Mesodermal cell (in vitro differentiated cells): ENCODE results near the gene PRKAR1B.
"Not testable (repeated sequence)": the region's sequence is repeated elsewhere in the genome, so short reads cannot be mapped to it uniquely, and the experiment has no call there.

Source experiments
- H3K27ac ChIP-seq: 2 replicates; pipeline ENCODE4 v1.7.0; 2013; ENCODE audit warnings: mild to moderate bottlenecking, low read depth, low read length, moderate library complexity; ENCODE audit not compliant: severe bottlenecking
- H3K36me3 ChIP-seq: 2 replicates; pipeline ENCODE4 v1.7.1; 2013; ENCODE audit warnings: mild to moderate bottlenecking, low read length, moderate library complexity; ENCODE audit not compliant: control insufficient read depth, insufficient read depth
- H3K4me1 ChIP-seq: one replicate; pipeline ENCODE4 v1.7.1; 2013; ENCODE audit warnings: mild to moderate bottlenecking, low read length; ENCODE audit not compliant: insufficient read depth, control insufficient read depth, poor library complexity, severe bottlenecking
- H3K4me3 ChIP-seq: 2 replicates; pipeline ENCODE4 v1.7.0; 2013; ENCODE audit warnings: low read length, control low read depth, mild to moderate bottlenecking; ENCODE audit not compliant: insufficient read depth, poor library complexity, severe bottlenecking; ENCODE audit errors: extremely low read depth
- H3K9me3 ChIP-seq: 2 replicates; pipeline ENCODE4 v1.7.1; 2013; ENCODE audit warnings: mild to moderate bottlenecking, low read length, moderate library complexity; ENCODE audit not compliant: control insufficient read depth
- WGBS, 2 experiments: methylation state at CpG; one replicate each; pipeline ENCODE4 v1.1.5; 2013; ENCODE audit warnings: missing lambda C conversion rate in 2 of 2; ENCODE audit not compliant: insufficient coverage in 2 of 2; 5-methylcytosine and 5-hydroxymethylcytosine counted together

PRKAR1B gene

DNA sequence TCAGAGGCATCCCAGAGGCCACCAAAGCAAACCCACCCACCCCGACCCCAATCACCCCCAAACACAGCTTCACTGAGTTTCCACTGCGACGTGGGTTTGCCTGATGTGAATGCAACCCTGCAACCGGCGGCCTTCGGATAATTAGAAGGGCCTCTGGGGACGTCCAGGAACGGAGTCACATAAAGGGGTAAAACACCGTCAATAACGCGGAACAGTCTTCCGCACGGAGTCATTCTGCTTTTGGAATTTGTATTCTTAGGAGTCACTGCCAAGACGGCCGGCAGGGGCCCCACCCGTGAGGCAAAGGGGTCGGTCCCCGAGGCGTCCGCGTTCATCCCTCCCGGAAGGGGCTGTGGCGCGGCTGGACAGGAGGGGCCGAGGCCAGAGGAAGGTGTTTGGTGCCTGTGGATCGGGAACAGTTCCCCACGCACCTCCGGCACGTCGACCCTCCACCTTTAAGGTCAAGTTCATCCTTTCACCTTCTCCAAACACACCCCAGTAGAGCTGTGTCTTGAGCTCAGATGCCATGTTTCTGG is 170.7 kb downstream of the PRKAR1B start:
- H3K4me1 ChIP-seq = no peaks in the 10 kb centered on the region
- H3K4me3 ChIP-seq = no peak overlapping the region
- no peak overlapping the region for H3K27ac ChIP-seq
- 93 to 96% methylated on average over 25 to 26 of the region's 30 CpGs for WGBS, 2 experiments
- H3K36me3 ChIP-seq = no peaks in the 10 kb centered on the region
- H3K9me3 ChIP-seq = no peaks in the 10 kb centered on the region

DNA sequence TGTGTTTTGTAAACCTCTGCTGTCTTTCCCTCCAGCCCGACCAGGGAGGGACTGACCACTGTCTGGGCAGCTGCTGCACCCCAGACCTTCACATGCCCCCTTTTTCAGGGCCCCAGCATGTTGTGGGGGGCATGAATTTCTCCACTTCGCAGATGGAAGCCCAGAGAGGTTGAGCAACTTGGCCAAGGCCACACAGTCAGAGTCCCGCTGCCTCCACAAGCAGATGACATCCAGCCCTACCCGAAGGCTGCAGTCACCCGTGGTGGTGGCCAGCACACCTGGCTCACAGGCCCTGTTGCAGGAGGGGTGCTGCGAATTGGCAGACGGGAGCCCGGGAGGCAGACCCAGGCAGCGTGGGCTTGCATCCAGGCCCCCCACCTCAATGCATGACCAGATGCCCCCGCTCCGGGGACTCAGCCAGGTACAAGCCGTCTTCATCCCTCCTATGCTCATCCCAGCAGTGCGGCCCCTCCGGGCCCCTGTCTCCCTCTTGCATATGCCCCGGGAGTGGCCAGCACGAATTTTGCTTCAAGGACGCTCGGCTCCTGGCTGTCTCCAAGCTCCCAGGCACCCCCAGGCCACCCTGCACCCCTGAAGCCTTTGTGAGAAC is 171.4 kb downstream of the PRKAR1B start:
- no peak overlapping the region for H3K27ac ChIP-seq
- H3K36me3 ChIP-seq = no peaks in the 10 kb centered on the region
- WGBS, 2 experiments = 94 to 99% methylated on average over 17 to 18 of the region's 18 CpGs
- no peaks in the 10 kb centered on the region for H3K9me3 ChIP-seq
- H3K4me1 ChIP-seq = no peaks in the 10 kb centered on the region
- H3K4me3 ChIP-seq = no peak overlapping the region

DNA sequence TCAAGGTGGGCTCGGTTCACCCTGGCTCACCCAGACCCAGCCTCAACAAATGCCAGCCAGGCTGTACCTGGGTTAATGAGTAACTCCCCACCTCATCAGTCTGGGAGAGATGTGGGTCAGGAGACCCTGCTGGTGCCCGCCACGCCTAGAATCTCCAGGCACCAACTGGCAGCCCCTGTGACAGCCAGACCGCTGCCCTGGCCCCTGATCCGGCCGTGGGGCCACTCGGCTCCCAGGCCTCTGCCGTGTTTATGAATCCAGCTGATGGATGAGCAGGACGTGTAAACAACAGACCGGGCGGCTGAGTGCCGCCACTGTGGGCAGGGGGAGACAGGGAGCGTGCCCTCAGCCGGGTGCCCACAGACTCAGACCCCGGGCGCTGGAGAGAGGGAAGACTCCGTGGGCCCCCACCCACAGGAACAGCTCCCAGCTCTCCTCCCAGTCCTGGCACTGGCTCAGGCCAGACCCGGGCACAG is 173.4 kb downstream of the PRKAR1B start:
- no peak overlapping the region for H3K4me3 ChIP-seq
- H3K4me1 ChIP-seq = no peaks in the 10 kb centered on the region
- H3K9me3 ChIP-seq = no peaks in the 10 kb centered on the region
- H3K27ac ChIP-seq = no peak overlapping the region
- WGBS, 2 experiments = 95 to 97% methylated on average over 14 to 17 of the region's 18 CpGs
- no peaks in the 10 kb centered on the region for H3K36me3 ChIP-seq

DNA sequence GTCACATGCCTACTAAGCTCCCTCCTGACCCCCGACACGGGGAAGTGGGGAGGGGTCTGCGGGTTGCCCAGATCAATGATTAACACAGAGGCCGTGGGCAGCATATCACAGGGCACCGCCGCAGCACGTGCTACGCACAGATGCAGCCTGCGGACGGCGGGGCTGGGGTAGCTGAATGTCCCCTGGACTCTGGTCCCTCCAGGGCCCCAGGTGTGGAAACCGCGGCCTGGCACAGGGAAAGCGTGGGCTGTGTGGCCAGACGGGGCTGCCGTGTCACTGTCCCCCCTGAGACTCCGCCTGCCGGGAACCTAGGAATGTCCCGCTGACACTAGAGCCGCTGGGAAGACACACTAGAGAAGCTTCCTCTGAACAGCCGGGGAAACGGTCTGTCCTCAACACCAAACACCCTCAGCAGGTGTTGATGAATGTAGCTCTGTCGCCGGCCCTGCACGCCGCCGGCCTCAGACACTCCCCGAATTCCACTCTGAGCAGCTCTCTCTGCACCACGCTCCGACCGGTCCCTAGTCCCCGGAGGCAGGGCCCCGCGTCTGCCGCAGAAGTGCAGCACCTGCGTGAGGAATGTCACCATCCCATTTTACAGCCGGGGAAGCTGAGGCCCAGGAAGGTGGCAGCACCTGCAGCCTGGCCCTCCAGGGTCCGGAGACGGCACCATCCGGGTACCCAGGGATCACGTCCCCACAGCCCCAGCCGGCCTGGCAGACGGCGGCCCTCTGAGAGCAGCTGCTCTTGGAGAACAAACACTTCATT is 174.0 kb downstream of the PRKAR1B start:
- H3K36me3 ChIP-seq = no peaks in the 10 kb centered on the region
- H3K4me3 ChIP-seq = no peak overlapping the region
- no peaks in the 10 kb centered on the region for H3K9me3 ChIP-seq
- no peak overlapping the region for H3K27ac ChIP-seq
- no peaks in the 10 kb centered on the region for H3K4me1 ChIP-seq
- WGBS, 2 experiments = 91 to 93% methylated on average over 42 to 44 of the region's 44 CpGs

DNA sequence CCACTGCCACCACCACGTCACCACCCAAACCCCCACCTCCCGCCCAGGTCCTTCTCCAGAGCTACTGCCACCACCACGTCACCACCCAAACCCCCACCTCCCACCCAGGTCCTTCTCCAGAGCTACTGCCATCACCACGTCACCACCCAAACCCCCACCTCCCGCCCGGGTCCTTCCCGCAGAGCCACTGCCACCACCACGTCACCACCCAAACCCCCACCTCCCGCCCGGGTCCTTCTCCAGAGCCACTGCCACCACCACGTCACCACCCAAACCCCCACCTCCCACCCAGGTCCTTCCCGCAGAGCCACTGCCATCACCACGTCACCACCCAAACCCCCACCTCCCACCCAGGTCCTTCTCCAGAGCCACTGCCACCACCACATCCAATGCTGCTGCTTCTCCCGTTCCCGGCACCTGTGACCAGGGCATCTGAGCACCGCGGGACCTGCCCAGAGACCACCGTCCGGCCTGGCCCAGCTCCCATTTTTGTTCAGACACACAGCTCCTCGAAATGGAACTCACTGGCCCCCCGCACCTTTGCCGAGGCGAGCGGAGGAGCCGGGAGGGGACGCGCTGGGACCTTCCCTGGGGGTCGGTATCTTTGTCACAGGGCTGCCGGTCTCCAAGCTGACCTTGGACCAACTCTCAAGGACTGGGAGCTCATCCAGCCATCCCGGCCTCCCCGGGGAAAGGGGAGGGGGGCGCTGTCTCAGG is 174.8 kb downstream of the PRKAR1B start:
- H3K36me3 ChIP-seq, H3K4me1 ChIP-seq, H3K27ac ChIP-seq, H3K4me3 ChIP-seq, H3K9me3 ChIP-seq: not testable (repeated sequence)
- 94 to 95% methylated on average over 18 to 25 of the region's 32 CpGs for WGBS, 2 experiments

DNA sequence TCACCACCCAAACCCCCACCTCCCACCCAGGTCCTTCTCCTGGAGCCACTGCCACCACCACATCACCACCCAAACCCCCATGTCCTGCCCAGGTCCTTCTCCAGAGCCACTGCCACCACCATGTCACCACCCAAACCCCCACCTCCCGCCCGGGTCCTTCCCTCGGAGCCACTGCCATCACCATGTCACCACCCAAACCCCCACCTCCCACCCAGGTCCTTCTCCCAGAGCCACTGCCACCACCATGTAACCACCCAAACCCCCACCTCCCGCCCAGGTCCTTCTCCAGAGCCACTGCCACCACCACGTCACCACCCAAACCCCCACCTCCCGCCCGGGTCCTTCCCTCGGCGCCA is 175.5 kb downstream of the PRKAR1B start:
- 100% methylated on average over 1 to 7 of the region's 9 CpGs for WGBS, 2 experiments
- not testable (repeated sequence) for H3K36me3 ChIP-seq, H3K4me3 ChIP-seq, H3K4me1 ChIP-seq, H3K27ac ChIP-seq, H3K9me3 ChIP-seq

DNA sequence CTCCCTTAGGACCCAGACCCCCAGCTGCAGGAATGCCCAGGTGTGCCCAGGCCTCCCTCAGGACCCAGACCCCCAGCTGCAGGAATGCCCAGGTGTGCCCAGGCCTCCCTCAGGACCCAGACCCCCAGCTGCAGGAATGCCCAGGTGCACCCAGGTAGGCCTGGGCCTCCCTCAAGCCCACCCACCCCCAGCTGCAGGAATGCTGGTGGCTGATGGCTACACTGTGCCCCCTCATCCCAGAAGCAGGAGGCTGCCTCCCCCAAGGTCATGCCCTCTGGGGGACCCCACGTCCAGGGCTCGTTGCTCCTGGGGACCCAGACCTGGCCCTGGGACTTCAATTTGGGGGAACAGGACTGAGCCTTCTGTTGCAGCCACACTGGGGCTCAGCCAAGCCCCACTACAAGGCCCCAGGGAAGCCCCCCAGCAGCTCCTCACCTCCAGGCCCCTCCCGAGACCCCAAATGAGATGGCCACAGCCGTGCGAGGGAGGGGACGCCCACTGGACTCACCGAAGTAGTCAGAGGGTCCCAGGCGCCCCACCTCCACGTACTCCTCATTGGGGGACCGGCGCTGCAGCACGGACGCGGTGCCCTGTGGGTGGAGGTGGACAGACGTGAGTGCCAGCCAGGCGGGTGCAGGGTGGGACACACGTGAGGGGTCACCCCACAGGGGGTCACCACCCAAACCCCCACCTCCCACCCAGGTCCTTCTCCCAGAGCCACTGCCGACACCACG is 176.0 kb downstream of the PRKAR1B start:
- Histone ChIP-seq H3K4me1 (no peaks in the 10 kb centered on the region), H3K4me3 (no peak overlapping the region), H3K36me3 (no peaks in the 10 kb centered on the region), H3K27ac (no peak overlapping the region), H3K9me3 (no peaks in the 10 kb centered on the region)
- 93 to 95% methylated on average over 9 to 16 of the region's 19 CpGs for WGBS, 2 experiments

DNA sequence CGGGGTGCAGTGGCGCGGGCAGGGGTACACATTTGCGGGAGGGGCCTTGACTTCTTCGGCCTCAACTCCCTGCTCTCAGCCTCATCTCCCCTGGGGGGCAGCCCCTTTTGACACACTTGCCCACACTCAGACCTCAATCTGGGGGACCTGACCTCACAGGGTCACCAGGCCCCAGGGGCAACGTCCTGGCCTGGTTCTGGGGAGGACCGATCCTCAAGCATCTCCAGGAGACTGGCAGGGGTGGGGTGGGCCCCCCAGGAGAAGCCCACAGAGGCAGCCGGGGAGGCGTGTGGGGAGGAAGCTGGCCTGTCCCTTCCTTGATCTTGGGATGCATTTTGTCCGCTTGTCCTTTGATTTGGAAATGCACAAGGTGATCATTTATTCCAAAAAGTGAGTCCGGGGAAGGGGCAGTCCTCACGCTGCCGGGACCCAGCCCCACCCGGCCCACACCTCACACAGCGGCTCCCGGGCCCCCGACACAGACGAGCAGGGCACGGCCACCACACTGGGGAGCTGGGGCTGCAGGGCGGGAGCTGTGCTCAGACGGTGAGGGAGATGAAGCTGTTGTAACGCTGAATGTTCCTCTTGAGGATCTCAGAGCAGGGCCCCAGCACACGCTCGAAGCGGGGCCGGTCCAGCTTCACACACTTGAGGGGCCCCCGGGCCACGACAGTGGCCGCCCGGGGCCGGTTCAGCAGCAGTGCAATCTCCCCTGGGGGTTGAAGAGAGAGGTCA is 177.0 kb downstream of the PRKAR1B start:
- H3K36me3 ChIP-seq = no peaks in the 10 kb centered on the region
- H3K27ac ChIP-seq = no peak overlapping the region
- WGBS, 2 experiments = 92 to 96% methylated on average over 27 of the region's 31 CpGs
- H3K9me3 ChIP-seq = peaks cover 3% of the 10 kb centered on the region
- H3K4me1 ChIP-seq = no peaks in the 10 kb centered on the region
- no peak overlapping the region for H3K4me3 ChIP-seq

DNA sequence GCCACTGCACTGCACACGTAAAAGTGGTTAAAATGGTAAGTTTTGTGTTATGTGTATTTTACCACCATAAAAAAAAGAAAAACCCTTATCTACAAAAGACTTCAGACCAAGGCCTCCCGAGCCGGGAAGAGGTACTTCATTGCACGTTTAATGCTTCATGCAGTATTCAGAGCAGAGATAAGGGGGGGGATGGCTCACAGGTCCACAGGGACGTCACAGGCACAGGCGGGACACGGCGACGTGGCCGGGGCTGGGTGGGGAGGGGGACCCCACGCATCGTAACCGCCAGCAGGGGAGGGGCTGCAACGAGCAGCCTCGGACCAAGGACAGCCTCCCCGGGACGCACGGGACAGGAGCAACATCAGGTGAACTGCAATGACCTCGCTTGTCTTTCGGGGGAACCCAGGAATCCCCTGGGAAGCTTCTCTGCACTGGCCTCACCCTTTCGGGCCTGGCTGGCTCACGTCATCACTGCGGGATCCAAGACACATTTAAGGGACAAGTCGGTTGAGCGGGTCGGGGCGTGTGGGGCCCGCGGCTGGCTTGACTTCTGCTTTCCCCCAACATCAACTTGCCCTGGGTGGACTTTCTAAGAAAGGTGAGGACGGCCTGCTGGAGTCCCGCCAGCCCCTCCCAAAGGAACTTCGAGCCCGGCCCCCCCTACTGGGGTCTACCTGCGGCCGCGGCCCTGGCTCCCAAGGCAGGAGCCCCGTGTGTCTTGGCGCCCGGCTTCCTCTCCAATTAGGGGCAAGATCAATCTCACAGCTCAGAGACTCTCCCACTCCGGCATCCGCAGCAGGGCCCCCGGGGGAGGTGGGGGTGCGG is 177.8 kb downstream of the PRKAR1B start:
- Histone ChIP-seq H3K4me1 (no peaks in the 10 kb centered on the region), H3K4me3 (no peak overlapping the region), H3K36me3 (no peaks in the 10 kb centered on the region), H3K27ac (no peak overlapping the region), H3K9me3 (peaks cover 3% of the 10 kb centered on the region)
- WGBS, 2 experiments = 91 to 93% methylated on average over 33 to 35 of the region's 43 CpGs
